Neuronal stem cell (in vitro differentiated cells): ENCODE measurements around the gene ATN1.

ENCODE experiments used
- DNase-seq: peaks from one replicate; pipeline ENCODE4 v3.0.0-alpha.2; 2013; ENCODE audit warnings: low spot score
- H2AFZ ChIP-seq: one replicate; pipeline ENCODE4 v1.6.1; 2013; ENCODE audit warnings: mild to moderate bottlenecking, low read length, inconsistent platforms
- H2AK5ac ChIP-seq: 2 replicates; pipeline ENCODE4 v1.6.1; 2013; ENCODE audit warnings: low read depth, mild to moderate bottlenecking, inconsistent platforms, low read length, moderate library complexity, mixed read lengths
- H2BK120ac ChIP-seq: 2 replicates; pipeline ENCODE4 v1.6.1; 2013; ENCODE audit warnings: low read depth, mild to moderate bottlenecking, inconsistent platforms, low read length, moderate library complexity, mixed read lengths
- H2BK12ac ChIP-seq: one replicate; pipeline ENCODE4 v1.6.1; 2013; ENCODE audit warnings: low read length, inconsistent platforms
- H2BK15ac ChIP-seq: 2 replicates; pipeline ENCODE4 v1.6.1; 2013; ENCODE audit warnings: mild to moderate bottlenecking, low read length, inconsistent platforms, mixed read lengths
- H2BK5ac ChIP-seq: one replicate; pipeline ENCODE4 v1.6.1; 2013; ENCODE audit warnings: inconsistent platforms, mild to moderate bottlenecking, low read length, moderate library complexity
- H3K14ac ChIP-seq: one replicate; pipeline ENCODE4 v1.6.1; 2013; ENCODE audit warnings: low read length, inconsistent platforms
- H3K18ac ChIP-seq: 2 replicates; pipeline ENCODE4 v1.6.1; 2013; ENCODE audit warnings: low read length, inconsistent platforms
- H3K23ac ChIP-seq: 2 replicates; pipeline ENCODE4 v1.6.1; 2013; ENCODE audit warnings: low read depth, mild to moderate bottlenecking, mixed read lengths, low read length, inconsistent platforms; ENCODE audit not compliant: poor library complexity
- H3K27ac ChIP-seq: replicated peaks from 3 replicates; pipeline ENCODE4 v1.5.1; 2013; ENCODE audit warnings: low read length, inconsistent platforms
- H3K27me3 ChIP-seq, 3 experiments: 2 replicates each; pipeline ENCODE4 v1.6.1; 2013; ENCODE audit warnings: low read length in 3 of 3, mild to moderate bottlenecking in 2 of 3, inconsistent platforms in 1 of 3, low read depth in 1 of 3, mixed read lengths in 1 of 3, moderate library complexity in 1 of 3; ENCODE audit not compliant: control insufficient read depth in 3 of 3, insufficient read depth in 3 of 3
- H3K36me3 ChIP-seq, 2 donors: replicated peaks in 1 of 2; 2 replicates each; pipeline ENCODE4 v1.6.1; 2013; ENCODE audit warnings: low read length in 2 of 2; ENCODE audit not compliant: control insufficient read depth in 2 of 2, insufficient read depth in 2 of 2
- H3K4ac ChIP-seq: 2 replicates; pipeline ENCODE4 v1.6.1; 2013; ENCODE audit warnings: inconsistent platforms, mild to moderate bottlenecking, low read length, moderate library complexity
- H3K4me1 ChIP-seq, 2 donors: 1 replicate in 1 of 2; 2 replicates in 1 of 2; pipeline ENCODE4 v1.6.1; 2013; ENCODE audit warnings: low read length in 2 of 2, low read depth in 1 of 2; ENCODE audit not compliant: control insufficient read depth in 2 of 2, insufficient read depth in 1 of 2
- H3K4me2 ChIP-seq: one replicate; pipeline ENCODE4 v1.6.1; 2013; ENCODE audit warnings: mild to moderate bottlenecking, low read length, inconsistent platforms; ENCODE audit not compliant: insufficient read depth, poor library complexity, severe bottlenecking
- H3K4me3 ChIP-seq, 2 donors: 2 replicates each; pipeline ENCODE4 v1.5.1; 2013; ENCODE audit warnings: low read length in 2 of 2, mild to moderate bottlenecking in 2 of 2, inconsistent platforms in 1 of 2, moderate library complexity in 1 of 2
- H3K79me1 ChIP-seq: one replicate; pipeline ENCODE4 v1.6.1; 2013; ENCODE audit warnings: low read depth, mild to moderate bottlenecking, inconsistent platforms, low read length, moderate library complexity
- H3K9ac ChIP-seq: one replicate; pipeline ENCODE4 v1.6.1; 2013; ENCODE audit warnings: mild to moderate bottlenecking, low read depth, low read length, inconsistent platforms; ENCODE audit not compliant: poor library complexity
- H3K9me3 ChIP-seq, 2 donors: replicated peaks in 1 of 2; 2 replicates each; pipeline versions ENCODE3 to v1.6.1; 2013; ENCODE audit warnings: low read length in 2 of 2, mild to moderate bottlenecking in 2 of 2, inconsistent platforms in 1 of 2, low read depth in 1 of 2, mixed read lengths in 1 of 2, moderate library complexity in 1 of 2; ENCODE audit not compliant: control insufficient read depth in 2 of 2, insufficient read depth in 1 of 2
- H4K8ac ChIP-seq: one replicate; pipeline ENCODE4 v1.6.1; 2013; ENCODE audit warnings: low read depth, mild to moderate bottlenecking, inconsistent platforms, low read length, moderate library complexity
- H4K91ac ChIP-seq: one replicate; pipeline ENCODE4 v1.6.1; 2013; ENCODE audit warnings: low read length, low read depth, mild to moderate bottlenecking, inconsistent platforms; ENCODE audit not compliant: poor library complexity
- WGBS, 2 donors: extraction: QIAGEN DNeasy Blood & Tissue Kit; methylation state at CpG; one replicate each; pipeline ENCODE4 v1.1.7; 2013; ENCODE audit warnings: missing lambda C conversion rate in 2 of 2, mixed read lengths in 1 of 2; ENCODE audit not compliant: insufficient read length in 2 of 2, insufficient replicate concordance in 1 of 2; ENCODE audit errors: extremely low coverage in 2 of 2; 5-methylcytosine and 5-hydroxymethylcytosine counted together

The ATN1 gene

DNA sequence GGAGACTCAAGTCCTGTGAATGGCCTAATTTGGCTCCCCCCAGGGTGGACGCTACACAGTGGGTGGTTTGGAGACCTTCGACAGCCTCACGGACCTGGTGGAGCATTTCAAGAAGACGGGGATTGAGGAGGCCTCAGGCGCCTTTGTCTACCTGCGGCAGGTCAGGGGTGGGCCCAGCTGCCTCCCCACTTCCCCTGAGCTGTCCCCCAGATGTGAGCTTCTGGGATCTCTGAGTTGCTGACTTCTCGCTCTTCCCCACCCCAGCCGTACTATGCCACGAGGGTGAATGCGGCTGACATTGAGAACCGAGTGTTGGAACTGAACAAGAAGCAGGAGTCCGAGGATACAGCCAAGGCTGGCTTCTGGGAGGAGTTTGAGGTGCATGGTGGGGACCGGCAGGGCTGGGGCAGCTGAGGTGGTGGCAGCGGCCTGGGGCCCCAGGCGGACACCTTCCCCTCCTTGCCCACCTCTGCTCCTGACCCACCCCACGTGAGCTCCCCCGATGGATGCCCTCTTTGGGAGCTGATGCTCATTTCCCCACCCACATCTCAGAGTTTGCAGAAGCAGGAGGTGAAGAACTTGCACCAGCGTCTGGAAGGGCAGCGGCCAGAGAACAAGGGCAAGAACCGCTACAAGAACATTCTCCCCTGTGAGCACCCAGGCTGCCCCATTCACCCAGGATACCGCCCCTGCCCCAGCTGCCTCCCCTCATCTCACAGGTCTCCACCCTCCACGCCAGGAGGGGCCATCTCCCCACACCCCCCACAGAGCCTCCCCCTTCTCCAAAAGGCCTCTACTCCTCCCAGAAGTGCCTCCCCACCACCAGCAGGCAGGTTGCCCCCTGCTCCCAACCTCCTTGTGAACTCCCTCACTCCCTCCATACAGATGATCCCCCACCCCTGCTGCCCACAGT is 27.6 kb downstream of the ATN1 start:
- H4K8ac ChIP-seq, result no peak overlapping the region
- no peak overlapping the region for H3K4me3 ChIP-seq
- peak overlapping the region; percentile 91 for H2AK5ac ChIP-seq
- peak overlapping the region; percentile 34 for H3K23ac ChIP-seq
- no peaks in the 10 kb centered on the region for H3K27me3 ChIP-seq
- no CpG with 5 or more reads among the region's 22 CpGs for WGBS, 2 donors
- H3K27ac ChIP-seq, result no peak overlapping the region
- H3K4me2 ChIP-seq, result no peak overlapping the region
- H2BK120ac ChIP-seq, result peak overlapping the region; percentile 41
- H3K4ac ChIP-seq, result no peak overlapping the region
- peak overlapping the region; percentile 60 for H3K9ac ChIP-seq
- no peaks in the 10 kb centered on the region for H3K36me3 ChIP-seq
- no peaks in the 10 kb centered on the region for H3K79me1 ChIP-seq
- peak overlapping the region; percentile 30 for H2BK12ac ChIP-seq
- H2BK15ac ChIP-seq, result peak overlapping the region; percentile 75
- peaks cover 2 to 25% of the 10 kb centered on the region in 2 donors for H3K4me1 ChIP-seq
- H3K14ac ChIP-seq, result no peak overlapping the region
- H2BK5ac ChIP-seq, result peak overlapping the region; percentile 44
- no peak overlapping the region for H2AFZ ChIP-seq
- H3K18ac ChIP-seq, result no peak overlapping the region
- no peaks in the 10 kb centered on the region for H3K9me3 ChIP-seq
- no peak overlapping the region for H4K91ac ChIP-seq
- no peak for DNase-seq

DNA sequence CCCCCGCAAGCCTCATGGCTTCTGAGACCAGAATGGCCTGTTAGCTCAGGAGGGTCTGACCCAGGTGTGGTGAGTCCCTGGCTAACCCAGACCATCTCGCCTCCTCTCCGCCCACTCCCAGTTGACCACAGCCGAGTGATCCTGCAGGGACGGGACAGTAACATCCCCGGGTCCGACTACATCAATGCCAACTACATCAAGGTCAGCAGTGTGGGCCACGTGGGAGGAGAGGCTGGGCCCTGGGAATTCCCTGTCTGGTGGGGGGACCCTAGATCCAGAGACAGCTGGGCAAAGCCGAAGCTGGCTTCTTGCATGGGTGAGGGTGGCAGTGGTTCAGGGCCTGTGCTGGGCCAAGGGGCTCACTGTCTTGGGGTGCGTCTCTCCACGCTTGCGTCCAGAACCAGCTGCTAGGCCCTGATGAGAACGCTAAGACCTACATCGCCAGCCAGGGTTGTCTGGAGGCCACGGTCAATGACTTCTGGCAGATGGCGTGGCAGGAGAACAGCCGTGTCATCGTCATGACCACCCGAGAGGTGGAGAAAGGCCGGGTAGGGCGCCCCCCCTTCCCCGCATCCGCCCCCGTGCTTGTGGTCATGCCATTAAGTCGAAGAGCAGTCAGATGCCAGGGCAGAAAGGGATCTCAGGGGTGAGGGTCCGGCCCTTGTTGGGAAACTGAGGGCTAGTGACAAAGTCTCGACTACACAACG is 28.4 kb downstream of the ATN1 start:
- Histone ChIP-seq H2BK120ac (peak overlapping the region; percentile 41), H3K79me1 (no peaks in the 10 kb centered on the region), H3K36me3 (no peaks in the 10 kb centered on the region), H3K4me1 (peaks cover 4 to 27% of the 10 kb centered on the region in 2 donors), H2AK5ac (peak overlapping the region; percentile 88), H2BK15ac (peak overlapping the region; percentile 75), H3K4me3 (no peak overlapping the region), H3K27ac (no peak overlapping the region), H2BK12ac (peak overlapping the region; percentile 41), H3K4ac (no peak overlapping the region), H4K91ac (no peak overlapping the region), H4K8ac (peak overlapping the region; percentile 82), H3K18ac (no peak overlapping the region), H3K9me3 (no peaks in the 10 kb centered on the region), H3K27me3 (no peaks in the 10 kb centered on the region), H3K23ac (peak overlapping the region; percentile 1), H2AFZ (no peak overlapping the region), H3K9ac (no peak overlapping the region), H3K14ac (no peak overlapping the region), H2BK5ac (no peak overlapping the region), H3K4me2 (no peak overlapping the region)
- no peak for DNase-seq
- WGBS, 2 donors, result no CpG with 5 or more reads among the region's 28 CpGs

DNA sequence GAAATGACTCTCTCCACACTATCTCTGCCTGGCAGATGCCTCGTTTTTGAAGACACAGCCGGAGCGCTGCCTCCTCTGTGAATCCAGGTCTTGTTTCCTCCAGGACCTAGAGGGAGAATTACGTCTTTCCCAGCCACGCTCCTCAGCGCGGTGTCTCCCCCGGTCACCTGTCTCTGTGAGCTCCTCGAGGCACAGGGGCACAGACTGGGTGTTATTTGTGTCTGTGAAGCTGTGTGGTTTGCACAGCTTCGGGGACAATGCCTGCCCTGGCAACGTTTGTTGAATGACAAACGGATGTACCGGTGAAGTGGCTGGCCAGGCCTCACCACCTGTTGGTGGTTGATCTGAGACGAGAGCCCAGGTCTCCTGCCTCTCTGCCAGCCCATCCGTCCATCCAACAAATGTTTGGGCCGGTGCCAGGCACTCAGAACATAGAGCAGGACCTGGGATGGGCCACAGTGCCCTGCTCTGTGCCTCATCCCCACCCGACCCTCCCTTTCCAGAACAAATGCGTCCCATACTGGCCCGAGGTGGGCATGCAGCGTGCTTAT is 29.5 kb downstream of the ATN1 start:
- no peaks in the 10 kb centered on the region for H3K27me3 ChIP-seq
- peaks cover 13 to 31% of the 10 kb centered on the region in 2 donors for H3K4me1 ChIP-seq
- H2BK12ac ChIP-seq, result no peak overlapping the region
- H3K4me2 ChIP-seq, result no peak overlapping the region
- H3K18ac ChIP-seq, result peak overlapping the region; percentile 65
- H3K9ac ChIP-seq, result peak overlapping the region; percentile 12
- no peak overlapping the region for H3K4ac ChIP-seq
- no peak overlapping the region for H2BK15ac ChIP-seq
- no peak overlapping the region for H3K4me3 ChIP-seq
- no peak overlapping the region for H4K8ac ChIP-seq
- peak overlapping the region; percentile 81 for H2AK5ac ChIP-seq
- no CpG with 5 or more reads among the region's 20 CpGs for WGBS, 2 donors
- H4K91ac ChIP-seq, result no peak overlapping the region
- no peaks in the 10 kb centered on the region for H3K9me3 ChIP-seq
- H3K36me3 ChIP-seq, result no peaks in the 10 kb centered on the region
- no peak overlapping the region for H3K27ac ChIP-seq
- no peak overlapping the region for H2BK120ac ChIP-seq
- H3K79me1 ChIP-seq, result no peaks in the 10 kb centered on the region
- no peak overlapping the region for H2AFZ ChIP-seq
- peak overlapping the region; percentile 40 for H3K23ac ChIP-seq
- peak overlapping the region; percentile 79 for H3K14ac ChIP-seq
- DNase-seq, result no peak
- no peak overlapping the region for H2BK5ac ChIP-seq
